ENCODE data around the gene PIAS4. TPM values are rescaled to one million over a fixed set of nuclear protein-coding genes. Genes with fewer than 3 reads are reported as not detected.
"Not testable (repeated sequence)": the region's sequence is repeated elsewhere in the genome, so short reads cannot be mapped to it uniquely, and the experiment has no call there.

Gene PIAS4, protein sequence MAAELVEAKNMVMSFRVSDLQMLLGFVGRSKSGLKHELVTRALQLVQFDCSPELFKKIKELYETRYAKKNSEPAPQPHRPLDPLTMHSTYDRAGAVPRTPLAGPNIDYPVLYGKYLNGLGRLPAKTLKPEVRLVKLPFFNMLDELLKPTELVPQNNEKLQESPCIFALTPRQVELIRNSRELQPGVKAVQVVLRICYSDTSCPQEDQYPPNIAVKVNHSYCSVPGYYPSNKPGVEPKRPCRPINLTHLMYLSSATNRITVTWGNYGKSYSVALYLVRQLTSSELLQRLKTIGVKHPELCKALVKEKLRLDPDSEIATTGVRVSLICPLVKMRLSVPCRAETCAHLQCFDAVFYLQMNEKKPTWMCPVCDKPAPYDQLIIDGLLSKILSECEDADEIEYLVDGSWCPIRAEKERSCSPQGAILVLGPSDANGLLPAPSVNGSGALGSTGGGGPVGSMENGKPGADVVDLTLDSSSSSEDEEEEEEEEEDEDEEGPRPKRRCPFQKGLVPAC
- polyA plus RNA-seq (2013, experiment 1 of 2; ENCODE audit: insufficient read length): 25.0 TPM
- polyA plus RNA-seq (2013, experiment 2 of 2; ENCODE audit: insufficient read length): 25.9 TPM

DNA sequence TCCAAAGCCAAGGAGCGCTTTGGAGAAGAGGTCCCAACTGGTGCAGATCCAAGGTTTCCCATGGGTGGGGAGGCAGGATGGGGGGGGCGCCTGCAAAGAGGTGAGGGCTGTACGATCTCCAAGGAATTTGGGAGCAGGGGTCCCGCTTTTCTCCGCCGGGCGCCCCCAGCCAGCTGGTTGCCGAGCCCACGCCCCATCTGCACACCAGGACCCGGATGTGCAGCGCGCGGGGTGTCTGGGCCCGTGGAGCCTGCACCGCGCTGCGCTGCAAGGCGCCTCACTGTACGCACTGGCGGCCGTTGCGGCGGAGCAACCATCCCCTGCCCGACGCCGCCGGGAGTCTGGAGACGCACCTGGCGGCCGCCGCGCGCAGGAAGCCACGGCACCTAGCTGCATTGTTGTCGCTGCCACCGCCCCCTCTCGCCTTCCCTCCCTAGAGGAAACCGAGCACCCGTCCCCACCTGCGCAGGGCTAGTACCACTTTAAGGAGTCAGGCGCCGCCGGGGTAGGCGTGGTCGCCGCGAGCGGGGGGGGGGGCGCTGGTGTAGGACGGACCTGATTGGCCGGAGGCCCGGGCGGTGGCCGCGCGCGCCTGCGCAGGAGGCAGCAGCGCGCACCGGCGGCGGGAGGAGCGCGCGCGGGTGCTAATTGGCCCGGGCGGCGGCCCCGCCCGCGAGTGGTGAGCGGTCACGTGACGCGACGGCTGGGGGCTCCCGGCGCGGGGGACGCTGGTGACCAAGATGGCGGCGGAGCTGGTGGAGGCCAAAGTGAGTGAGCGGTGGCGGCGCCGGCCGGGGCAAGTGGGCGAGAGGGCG lies at the start of gene PIAS4:
PIAS4 (plus strand) TSS at position 716 of the 815 bp plus-strand sequence; CDS start at position 741, 25 bp downstream.
- DNase-seq: peak; percentile 95

DNA sequence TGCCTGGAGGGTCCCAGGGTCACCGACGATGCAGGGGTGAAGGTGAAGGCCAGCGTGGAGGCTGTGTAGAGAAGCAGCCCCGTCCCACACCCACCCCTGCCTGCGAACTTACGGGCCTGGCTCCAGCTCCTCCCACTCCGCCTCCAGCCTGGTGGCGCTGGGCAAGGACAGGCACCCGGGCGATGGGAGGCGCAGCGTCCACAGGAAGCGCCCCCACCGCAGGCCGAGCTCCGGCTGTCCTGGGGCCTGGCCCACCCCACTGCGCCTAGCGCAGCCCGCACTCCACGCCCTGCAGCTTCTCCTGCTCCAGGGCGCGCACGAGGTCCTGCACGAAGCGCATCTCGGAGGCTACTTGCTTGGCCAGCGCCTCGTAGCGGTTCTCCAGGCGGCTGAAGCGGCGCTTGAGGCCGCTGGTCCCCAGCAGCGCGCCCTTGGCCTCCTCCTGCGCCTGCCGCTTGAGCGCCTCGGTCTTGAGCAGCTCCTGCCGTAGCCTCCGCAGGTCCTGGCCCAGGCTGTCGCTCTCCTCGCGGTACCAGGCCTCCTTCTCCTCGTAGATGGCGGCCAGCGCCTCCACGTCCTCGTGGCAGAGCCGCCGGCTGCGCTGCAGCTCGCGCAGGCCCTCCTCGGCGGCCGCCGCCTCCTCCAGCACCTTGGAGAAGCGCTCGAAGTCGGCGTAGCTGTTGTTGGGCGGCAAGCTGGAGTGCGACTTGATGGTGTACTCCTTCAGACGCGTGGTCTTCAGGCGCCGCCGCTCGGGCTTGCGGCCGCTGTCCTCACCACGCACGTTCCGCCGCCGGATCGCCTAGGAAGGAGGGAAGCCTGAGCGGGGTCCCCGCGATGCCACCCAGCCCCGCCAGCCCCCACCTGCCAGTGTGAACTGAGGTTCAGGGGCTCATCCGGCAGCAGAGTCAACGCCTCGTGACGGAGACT lies 48.4 kb upstream of the PIAS4 start:
- DNase-seq: no peak

DNA sequence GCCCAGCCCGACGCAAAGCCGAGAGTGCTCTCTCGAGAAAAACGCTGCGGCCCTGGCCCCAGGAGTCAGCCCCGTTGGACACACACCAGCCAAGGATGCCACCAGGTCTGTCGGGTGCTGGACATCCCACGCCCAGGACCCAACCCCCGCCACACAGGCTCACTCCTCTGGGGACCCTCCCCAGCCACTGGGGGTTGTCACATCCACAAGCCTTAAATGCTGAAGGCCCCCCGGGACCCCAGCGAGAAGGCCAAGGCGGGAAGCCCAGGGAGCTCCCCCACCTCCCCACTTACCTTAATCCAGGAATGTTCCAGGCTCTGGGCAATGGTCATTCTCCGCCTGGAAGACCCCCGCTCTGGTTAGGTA lies 47.8 kb upstream of the PIAS4 start:
- DNase-seq: no peak

DNA sequence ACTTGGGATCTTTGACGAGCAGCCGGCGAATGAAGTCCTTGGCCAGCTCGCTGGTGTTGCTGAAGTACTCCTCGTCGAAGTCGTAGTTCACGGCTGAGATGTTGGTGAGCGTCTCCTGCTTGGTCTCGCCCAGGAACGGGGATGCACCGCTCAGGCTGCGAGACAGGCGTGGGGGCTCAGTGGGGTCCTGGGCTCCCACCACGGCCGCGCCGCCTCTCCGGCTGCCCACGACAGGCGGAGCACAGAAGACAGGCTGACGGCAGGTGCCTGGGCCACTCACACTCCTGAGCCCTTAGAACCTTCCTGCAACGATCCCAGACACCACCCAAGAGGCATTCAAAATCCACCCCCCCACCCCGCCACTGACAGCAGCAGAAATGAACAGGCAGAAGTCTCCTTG lies 46.5 kb upstream of the PIAS4 start:
- DNase-seq: no peak

DNA sequence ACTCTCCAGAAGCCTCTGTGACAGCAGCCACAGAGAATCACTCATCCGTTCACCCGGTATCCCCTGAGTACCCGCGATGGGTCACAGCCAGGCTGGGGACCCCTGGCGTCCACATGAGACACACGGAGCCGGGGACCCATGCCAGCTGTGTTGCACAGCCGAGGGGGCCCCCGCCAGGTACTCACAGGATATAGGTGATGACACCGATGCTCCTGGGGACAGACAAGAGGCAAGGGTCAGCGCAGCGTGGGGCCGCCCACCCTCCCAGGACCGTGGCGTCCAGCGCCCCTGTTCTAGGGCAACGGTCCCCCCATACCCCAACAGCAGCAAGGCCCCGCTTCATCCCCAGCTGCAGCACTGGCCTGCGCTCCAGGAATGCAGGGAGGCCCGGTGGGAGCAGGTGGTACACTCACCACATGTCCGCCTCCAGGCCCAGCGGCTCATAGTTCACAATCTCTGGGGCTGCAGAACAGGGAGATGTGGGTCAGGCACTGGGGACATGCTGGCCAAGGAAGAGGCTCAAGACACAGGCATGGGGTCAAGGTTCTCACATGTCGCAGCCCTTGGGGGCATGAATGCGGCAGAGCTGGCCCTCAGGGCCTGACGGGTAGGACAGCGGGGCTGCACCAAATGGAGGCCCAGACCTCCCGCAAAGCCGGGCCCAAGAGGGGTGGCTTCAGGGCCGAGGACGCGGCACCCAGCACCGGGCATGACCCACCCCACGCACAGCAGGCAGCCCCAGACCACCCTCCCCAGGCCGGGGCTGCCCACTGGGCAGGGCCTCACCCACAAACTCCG lies 43.9 kb upstream of the PIAS4 start:
- DNase-seq: no peak

DNA sequence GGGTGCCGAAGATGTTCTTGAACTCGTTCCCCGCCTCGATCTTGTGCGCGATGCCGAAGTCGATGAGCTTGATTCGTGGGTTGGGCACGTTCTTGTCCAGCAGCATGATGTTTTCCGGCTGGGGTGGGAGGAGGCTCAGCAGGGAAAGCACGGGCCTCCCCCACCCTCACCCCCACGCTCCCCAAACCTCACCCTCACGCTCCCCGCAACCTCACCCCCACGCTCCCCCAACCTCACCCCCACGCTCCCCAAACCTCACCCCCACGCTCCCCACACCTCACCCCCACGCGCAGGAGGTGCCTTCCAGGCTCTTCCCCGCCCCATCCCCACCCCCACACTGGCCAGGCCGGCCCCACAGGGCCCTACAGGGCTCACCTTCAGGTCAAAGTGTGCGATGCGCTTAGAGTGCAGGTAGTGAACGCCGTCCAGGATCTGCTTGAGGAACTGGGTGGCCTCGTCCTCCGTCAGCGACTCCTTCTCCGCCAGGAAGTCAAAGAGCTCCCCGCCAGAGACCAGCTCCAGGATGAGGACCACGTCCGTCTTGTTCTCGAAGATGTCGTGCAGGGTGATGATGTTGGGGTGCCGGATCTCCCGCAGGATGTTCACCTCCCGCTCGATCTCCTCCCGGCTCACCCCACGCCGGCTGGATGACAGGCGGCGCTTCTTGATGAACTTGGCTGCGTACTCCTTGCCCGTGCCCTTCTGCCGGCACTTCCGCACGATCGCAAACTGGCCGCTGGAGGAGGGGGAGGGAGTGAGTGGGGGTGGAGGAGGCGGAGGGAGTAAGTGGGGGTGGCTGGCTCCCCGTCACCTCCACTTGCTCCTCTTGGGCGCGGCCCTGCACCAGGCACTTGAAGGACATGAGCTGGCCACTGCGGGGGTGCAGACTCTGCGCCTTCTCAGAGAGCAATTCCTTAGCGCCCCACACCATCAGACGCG lies 43.0 kb upstream of the PIAS4 start:
- DNase-seq: no peak

DNA sequence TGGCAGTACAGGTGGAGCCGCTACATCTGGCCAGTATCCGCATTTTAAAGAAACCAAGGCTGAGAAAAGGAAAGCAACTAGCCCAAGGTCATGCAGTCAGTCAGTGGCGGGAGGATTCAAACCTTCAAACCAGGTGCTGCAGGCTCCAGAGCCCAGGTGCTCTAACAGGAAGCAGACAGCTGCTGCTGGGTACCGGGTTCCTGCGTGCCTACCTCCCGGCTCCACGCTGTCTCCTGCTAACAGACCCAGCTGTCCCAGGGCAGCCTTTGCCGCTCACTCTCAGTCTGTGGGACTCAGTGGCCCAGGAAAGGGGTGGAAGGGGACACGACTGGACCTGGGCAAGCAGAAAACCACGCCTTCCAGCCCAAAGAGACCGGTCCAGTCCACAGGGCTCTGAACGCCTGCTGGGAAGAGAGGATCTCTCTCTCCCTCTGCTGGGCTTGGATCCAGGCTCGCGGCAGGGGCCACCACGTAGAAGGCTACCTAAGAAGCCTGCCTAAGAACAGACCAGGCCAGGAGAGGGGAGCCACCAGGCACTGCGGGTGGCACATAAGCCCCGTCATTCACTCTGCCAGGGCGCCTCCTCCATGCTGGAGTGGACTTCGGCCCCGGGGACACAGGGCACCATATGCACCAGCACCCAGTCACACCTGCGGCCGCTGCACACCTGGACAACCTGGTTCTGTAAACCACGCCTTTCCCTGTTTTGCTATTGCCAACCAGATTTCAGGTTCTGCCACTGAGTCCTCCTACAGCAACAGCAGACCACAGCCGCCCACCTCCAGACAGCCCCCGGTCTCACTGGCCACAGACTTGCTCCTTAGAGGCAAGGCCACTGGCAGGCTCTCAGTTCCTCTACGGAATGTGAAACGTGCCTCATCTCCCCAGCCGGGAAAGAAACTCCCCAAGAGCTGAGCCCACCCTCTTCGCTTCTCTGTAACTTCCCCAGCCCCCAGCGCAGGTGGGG lies 41.2 kb upstream of the PIAS4 start:
- no peak for DNase-seq

DNA sequence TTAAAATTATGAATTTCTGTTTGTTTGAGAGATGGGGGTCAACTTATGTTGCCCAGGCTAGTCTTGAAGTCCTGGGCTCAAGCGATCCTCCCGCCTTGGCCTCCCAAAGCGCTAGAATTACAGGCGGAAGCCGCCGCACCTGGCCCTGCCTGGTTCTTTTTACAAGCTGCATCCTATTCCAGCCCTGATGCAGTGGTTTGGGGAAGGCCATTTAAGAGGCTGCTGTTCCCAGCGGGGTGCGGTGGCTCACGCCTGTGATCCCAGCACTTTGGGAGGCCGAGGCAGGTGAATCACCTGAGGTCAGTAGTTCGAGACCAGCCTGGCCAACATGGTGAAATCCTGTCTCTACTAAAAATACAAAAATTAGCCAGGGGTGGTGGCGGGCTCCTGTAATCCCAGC lies 39.6 kb upstream of the PIAS4 start:
- not testable (repeated sequence) for DNase-seq

DNA sequence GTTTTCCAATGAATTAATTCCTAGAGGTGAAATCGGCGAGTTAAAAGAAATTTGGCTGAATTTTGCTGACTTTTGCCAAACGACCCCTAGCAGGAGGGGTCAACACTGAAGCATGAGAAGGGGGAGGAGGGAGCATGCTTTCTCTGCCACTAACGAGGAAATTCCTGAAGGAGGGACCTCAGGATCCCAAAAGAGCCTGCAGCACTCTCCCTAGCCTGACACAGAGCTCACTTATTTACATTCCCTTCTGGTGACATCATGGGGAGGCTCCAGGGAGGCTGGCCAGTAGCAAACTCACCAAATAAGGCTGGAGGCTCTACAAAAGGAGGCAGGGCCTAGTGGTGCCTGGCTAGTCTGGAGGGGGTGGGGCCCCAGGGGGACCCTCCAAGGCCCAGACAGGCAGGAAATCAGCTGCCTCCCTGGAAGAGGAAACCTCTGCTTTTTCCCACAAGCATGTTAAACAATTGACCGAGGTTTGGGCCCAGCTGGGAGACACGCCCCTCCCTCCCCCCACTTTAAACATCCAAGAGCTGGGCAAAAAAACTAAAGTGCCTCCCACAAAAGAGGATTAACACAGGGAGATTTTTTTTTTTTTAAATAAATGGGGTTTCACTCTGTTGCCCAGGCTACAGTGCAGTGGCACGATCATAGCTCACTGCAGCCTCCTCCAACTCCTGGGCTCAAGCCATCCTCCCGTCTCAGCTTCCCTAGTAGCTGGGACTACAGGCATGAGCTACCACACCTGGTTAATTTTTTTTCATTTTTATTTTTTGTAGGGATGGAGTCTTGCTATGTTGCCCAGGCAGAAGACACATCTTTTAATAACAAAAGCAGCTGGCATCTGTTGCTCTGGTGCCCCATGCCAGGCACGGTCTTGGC lies 38.7 kb upstream of the PIAS4 start:
- DNase-seq: peak; percentile 100

DNA sequence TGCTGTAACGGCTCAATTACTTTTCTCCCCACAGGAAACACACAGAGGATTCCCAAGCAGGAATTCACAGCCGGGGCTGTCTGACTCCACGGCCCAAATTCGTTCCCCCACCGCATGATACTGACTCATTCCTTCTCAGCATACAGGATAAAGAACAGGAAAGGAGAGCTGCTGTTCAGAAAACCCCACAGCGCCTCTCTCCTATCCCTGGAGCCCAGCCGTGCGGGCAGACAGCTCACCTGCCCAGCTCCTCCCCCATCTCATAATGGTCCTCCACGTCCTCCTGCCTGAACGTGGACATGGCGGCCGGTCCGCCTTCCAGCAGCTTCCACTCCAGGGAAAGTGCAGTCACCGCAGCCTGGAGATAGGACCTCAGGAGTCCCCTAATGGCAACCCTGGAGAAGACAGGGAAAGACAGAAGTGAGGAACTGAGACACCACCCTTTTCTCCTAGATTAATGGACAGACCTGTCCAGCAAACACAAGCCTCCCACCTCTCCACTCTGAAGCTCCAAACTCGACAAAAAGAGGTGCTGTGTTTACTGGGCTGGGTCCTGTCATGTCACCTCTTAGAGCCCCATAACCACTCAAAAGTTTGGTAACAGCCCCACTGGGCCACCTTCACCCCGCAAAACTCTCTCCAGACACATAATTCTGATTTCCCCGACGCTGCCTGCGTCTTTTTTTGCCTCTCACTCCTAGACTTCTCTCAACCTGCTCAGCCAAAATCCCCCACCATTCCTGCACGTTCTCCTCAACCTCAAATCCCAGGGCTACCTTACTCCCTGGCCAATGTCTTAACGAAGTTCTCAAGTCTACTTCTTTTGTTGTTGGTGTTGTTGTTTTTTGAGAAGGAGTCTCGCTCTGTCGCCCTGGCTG lies 37.9 kb upstream of the PIAS4 start:
- peak; percentile 88 for DNase-seq

DNA sequence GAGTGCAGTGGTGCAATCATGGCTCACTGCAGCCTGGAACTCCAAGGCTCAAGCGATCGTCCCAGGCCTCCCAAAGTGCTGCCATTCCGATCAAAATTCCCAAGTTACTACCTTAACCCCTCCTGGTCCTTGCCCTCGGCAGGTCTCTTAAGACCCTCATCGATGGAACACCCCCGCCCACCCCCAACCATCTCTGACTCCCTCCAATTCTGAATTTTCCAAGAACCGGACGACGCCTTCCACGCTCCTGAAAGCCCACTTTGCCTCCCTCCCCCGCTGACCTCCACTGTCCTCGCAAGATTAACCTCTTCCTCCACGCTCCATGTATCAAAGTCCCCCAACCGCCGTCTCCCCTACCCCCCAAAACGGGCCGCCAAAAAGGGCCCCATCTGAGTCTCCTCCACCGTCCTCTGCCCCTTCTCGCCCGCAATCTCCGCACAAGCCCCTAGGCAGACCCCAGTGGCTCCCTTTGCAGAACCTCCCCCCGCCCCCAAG lies 37.2 kb upstream of the PIAS4 start:
- DNase-seq: no peak

DNA sequence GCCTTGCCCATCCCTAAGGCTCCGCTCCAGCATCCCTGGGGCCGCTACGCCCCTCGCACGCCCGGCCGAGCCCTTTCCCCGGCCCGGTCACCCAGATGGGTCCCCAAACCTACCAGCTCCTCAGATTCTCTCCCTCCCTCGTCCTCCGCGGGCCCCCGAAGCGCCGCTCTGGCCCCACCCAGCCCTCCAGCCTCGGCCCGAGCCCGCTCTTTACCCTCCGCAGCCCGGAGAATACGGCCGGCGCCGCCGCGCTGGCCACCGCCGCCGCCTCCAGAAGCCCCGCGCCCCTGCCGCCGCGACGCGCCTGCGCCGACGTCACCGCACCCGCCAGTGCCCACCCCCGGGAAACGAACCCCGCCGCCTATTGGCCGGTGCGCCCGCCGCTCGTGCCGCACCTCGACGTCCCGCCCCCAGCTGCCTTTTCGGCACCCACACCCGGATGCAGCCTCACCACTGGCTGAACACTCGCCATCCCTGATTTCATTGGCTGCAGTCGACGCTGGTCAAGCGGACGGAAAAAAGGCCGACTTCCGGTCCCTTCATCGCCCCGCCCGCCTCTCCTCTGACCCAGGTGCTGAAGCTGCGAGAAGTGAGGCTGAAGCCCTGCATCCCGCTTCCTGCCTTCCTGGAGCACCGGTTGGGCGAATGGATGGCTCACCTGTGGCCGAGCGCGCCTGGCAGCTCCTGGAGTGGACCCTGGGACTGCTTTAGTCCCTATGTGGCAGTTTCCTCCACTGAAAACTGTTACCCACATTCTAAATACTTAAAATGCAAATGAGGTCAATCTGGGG lies 36.5 kb upstream of the PIAS4 start, which contains the start of gene DAPK3:
DAPK3 (minus strand) TSS at position 292 of the 791 bp plus-strand sequence. CDS start 1,364 bp downstream, outside the sequence.
- peak; percentile 98 for DNase-seq

DNA sequence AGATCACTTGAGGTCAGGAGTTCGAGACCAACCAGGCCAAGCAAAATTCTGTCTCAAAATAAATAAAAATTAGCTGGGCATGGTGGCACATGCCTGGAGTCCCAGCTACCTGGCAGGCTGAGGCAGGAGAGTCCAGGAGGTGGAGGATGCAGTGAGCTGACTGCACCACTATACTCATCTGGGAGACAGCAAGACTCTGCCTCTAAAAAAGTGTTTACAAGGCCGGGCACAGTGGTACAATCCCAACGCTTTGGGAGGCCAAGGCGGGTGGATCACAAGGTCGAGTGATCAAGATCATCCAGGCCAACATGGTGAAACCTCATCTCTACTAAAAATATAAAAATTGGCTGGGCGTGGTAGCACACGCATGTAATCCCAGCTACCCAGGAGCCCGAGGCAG lies 32.4 kb upstream of the PIAS4 start:
- no peak for DNase-seq

DNA sequence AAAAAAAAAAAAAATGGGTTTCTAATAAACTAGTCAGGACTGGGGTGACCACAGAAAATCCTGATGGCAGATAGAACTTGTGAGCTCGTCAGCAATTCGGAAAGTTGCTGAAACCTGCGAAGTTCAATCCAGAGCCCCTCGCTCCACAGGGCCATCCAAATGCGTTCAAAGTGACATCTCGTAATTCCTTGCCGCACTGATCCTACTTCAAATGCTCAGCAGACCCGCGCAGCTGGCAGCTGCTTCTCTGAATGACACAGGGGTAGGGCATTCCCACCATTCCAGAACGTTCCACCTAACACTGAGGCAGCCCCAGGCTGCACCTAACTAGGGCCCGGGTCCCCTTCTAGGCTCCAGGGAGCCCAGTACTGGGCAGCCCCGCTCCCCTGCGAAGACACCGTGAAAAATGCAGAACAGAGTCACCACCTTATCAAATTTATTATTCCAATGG lies 31.9 kb upstream of the PIAS4 start:
- DNase-seq: no peak

DNA sequence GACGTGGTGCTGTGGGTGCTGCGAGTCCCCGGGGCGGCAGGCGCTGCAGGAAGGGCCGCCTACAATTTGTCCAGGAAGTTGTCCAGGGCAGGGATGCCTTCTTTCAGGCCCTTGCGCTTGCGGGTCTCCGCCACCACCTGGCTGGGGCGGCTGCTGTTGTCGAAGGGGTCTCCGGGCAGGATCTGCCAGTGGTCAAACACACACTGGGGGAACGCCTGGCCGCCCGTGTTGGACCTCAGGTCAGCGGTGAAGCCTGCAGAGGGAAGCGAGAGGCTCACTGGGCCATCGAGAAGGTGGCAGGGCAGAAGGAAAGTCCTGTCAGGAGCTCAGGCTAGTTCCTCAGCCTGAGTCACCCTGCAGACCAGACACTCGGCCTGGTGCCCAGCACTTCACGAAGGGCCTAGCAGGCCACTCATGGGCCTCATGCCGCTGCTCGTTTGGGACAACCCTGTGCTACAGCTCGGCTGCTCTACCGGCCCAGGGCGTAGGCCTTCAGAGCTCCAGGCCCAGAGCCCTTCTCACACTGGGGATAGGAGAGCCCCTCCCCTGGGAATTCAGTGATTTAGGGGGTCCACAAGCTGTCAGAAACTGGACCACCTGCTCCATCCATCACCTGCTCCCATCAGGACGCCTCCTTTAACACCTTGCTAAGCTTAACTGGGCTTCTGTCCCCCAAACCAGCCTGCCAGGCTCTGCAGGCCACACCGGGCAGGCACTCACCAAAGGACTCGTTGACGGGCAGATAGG lies 30.9 kb upstream of the PIAS4 start:
- no peak for DNase-seq

All from fibroblast of skin of abdomen (primary cell).